GM10266 (cell line): ENCODE measurements around the gene LIN37.
"Not testable (repeated sequence)": the region's sequence is repeated elsewhere in the genome, so short reads cannot be mapped to it uniquely, and the experiment has no call there.

Experiments
- DNase-seq: peaks from one replicate; pipeline ENCODE4 v3.0.0; 2012; ENCODE audit errors: extremely low spot score
- CTCF ChIP-seq: IDR thresholded peaks from 2 replicates; pipeline ENCODE4 v1.5.1; 2012; ENCODE audit warnings: mild to moderate bottlenecking, low read depth; ENCODE audit not compliant: control insufficient read depth, insufficient read depth; ENCODE audit errors: missing control alignments

Gene LIN37

GRCh38 chr19:35766571-35767104 is 18.3 kb downstream of the LIN37 start:
- DNase-seq = no peak
- no peak for TF ChIP-seq CTCF

GRCh38 chr19:35767288-35768081 is 19.1 kb downstream of the LIN37 start:
- TF ChIP-seq CTCF = no peak
- peak; percentile 15 for DNase-seq

- TF ChIP-seq CTCF = no peak
- DNase-seq = no peak
These were observed 19.7 kb downstream of the LIN37 start for GRCh38 chr19:35768082-35768421.

GRCh38 chr19:35772362-35772761 is 24.0 kb downstream of the LIN37 start:
- DNase-seq = not testable (repeated sequence)

GRCh38 chr19:35773020-35773806 is 24.8 kb downstream of the LIN37 start:
- DNase-seq = no peak

GRCh38 chr19:35774274-35775045 is 26.1 kb downstream of the LIN37 start:
- TF ChIP-seq CTCF = no peak
- DNase-seq = no peak

More at GRCh38 chr19:35773020-35773806, 24.8 kb downstream of the LIN37 start:
- TF ChIP-seq CTCF = no peak

- no peak for TF ChIP-seq CTCF
- no peak for DNase-seq
These were observed 26.6 kb downstream of the LIN37 start for GRCh38 chr19:35775046-35775297.
